PC-3 (cell line): Measurements from ENCODE around the gene SOX30. TPM values are rescaled to one million over a fixed set of nuclear protein-coding genes. Genes with fewer than 3 reads are reported as not detected.

Experiments
- ATAC-seq: fragments of 200-7000 bp; cut with Tn5 transposase; 2 replicates; pipeline ENCODE4 v1.9.1; 2020; ENCODE audit warnings: mild to moderate bottlenecking, moderate library complexity
- BruUV-seq: library from RNA; stranded (reverse); fragments of 400-500 nt; replicated peaks from 2 replicates; lab custom pipeline; 2021; lab: Mats Ljungman, UMichigan
- CTCF ChIA-PET: fragments of 300-600 bp; sonication (Branson Sonifier 250); formaldehyde crosslinking; loops from one replicate; lab custom pipeline; 2022; ENCODE audit warnings: antibody characterized with exemption; lab: Charles Lee
- POLR2A ChIA-PET: fragments of 300-600 bp; sonication (Branson Sonifier 250); formaldehyde crosslinking; loops from one replicate; lab custom pipeline; 2022; ENCODE audit warnings: antibody characterized with exemption; ENCODE audit not compliant: unreplicated experiment; lab: Charles Lee
- DNase-seq: peaks from one replicate; pipeline ENCODE4 v3.0.0-alpha.2; 2015
- H2AFZ ChIP-seq: fragments of 300-600 bp; sonication (generic); 2 replicates; pipeline ENCODE4 v1.6.0; 2016; ENCODE audit warnings: antibody characterized with exemption, low read length
- H3F3A ChIP-seq: fragments of 300-600 bp; sonication (generic); one replicate; pipeline ENCODE4 v1.6.0; 2017; ENCODE audit warnings: antibody characterized with exemption, low read length, control low read depth, mild to moderate bottlenecking; ENCODE audit not compliant: unreplicated experiment
- H3K27ac ChIP-seq: fragments of 300-600 bp; sonication (generic); 2 replicates; pipeline ENCODE4 v1.5.1; 2016; ENCODE audit warnings: mild to moderate bottlenecking, low read length
- H3K27me3 ChIP-seq: fragments of 300-600 bp; sonication (generic); 2 replicates; pipeline ENCODE4 v1.6.1; 2016; ENCODE audit warnings: low read length, mixed read lengths
- H3K36me3 ChIP-seq: fragments of 300-600 bp; sonication (generic); 2 replicates; pipeline ENCODE4 v1.6.1; 2016; ENCODE audit warnings: low read depth, mixed run types, low read length, mixed read lengths
- H3K4me1 ChIP-seq: fragments of 300-600 bp; sonication (generic); 2 replicates; pipeline ENCODE4 v1.5.1; 2016; ENCODE audit warnings: low read length; ENCODE audit not compliant: insufficient read depth
- H3K4me2 ChIP-seq: fragments of 300-600 bp; sonication (generic); 2 replicates; pipeline ENCODE4 v1.6.0; 2016; ENCODE audit warnings: low read length
- H3K4me3 ChIP-seq: fragments of 300-600 bp; sonication (generic); 2 replicates; pipeline ENCODE4 v1.5.1; 2016; ENCODE audit warnings: mild to moderate bottlenecking, low read length, mixed read lengths
- H3K79me2 ChIP-seq: fragments of 300-600 bp; sonication (generic); 2 replicates; pipeline ENCODE4 v1.6.1; 2017; ENCODE audit warnings: low read length, mixed read lengths
- H3K9ac ChIP-seq: fragments of 300-600 bp; sonication (generic); 2 replicates; pipeline ENCODE4 v1.6.0; 2016; ENCODE audit warnings: mild to moderate bottlenecking, low read length
- H3K9me2 ChIP-seq: fragments of 300-600 bp; sonication (generic); replicated peaks from 2 replicates; pipeline ENCODE4 v1.6.1; 2016; ENCODE audit warnings: mixed run types, low read length, mixed read lengths
- H3K9me3 ChIP-seq: fragments of 300-600 bp; sonication (generic); 2 replicates; pipeline ENCODE4 v1.6.1; 2016; ENCODE audit warnings: low read length, mixed read lengths
- H4K20me1 ChIP-seq: fragments of 300-600 bp; sonication (generic); 2 replicates; pipeline ENCODE4 v1.6.1; 2016; ENCODE audit warnings: low read length, mixed read lengths
- CTCF ChIP-seq: fragments of 300-600 bp; sonication (generic); conservative IDR thresholded peaks from 2 replicates; pipeline ENCODE4 v1.5.1; 2017; ENCODE audit warnings: antibody characterized with exemption, low read depth, mild to moderate bottlenecking, low read length
- EZH2 ChIP-seq: fragments of 300-600 bp; sonication (generic); IDR thresholded peaks from one replicate; pipeline ENCODE4 v1.6.1; 2017; ENCODE audit warnings: antibody characterized with exemption, mild to moderate bottlenecking, low read length; ENCODE audit not compliant: unreplicated experiment
- EZH2phosphoT487 ChIP-seq: fragments of 300-600 bp; sonication (generic); IDR thresholded peaks from 2 replicates; pipeline ENCODE4 v1.6.1; 2018; ENCODE audit warnings: mild to moderate bottlenecking, antibody characterized with exemption, low read length, borderline replicate concordance
- intact Hi-C: fragments of 100-400 bp; cut with micrococcal nuclease; formaldehyde crosslinking; loops from 2 replicates; pipeline ENCODE4 v1.9.0; 2023
- total RNA-seq: library from RNA; depleted of rRNA; stranded (reverse); fragments of >200 nt; gene quantifications from 2 replicates; pipeline ENCODE4 v1.2.3, GENCODE V29; 2014

The SOX30 gene
- total RNA-seq, 1 experiment from 2014 or later = 0.51 TPM

GRCh38 chr5:157620776-157621175 is 31.5 kb downstream of the SOX30 start:
- no TSS peak for BruUV-seq
- POLR2A ChIA-PET = no interaction called here

DNA sequence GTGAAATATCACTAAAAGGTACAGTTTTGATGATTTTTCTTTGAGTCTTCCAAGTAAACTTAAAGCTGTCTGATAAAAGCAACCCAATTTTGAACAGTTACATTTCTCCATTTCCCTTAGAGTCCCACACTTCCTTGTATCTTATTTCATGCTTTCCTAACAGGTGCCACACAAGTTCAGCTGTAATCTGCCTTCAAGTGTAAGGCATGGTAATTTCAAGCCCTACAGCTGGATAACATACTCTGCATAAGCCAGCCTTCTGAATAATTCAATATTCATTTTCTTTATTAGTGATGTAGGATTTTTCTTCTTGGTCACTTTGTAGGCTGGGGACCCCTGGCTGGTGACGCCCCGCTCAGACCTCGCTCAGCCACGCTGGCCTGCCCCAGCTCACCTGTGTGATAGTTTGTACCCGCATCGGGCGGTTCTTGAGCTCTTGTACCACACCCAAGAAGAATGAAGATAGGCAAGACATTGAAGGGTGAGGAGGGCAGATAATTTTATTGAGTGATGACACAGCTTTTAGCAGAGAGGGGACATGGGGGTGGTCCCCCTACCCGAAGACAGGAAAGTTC is 34.0 kb downstream of the SOX30 start:
- ChIA-PET CTCF (no interaction called here), POLR2A (no interaction called here)
- Histone ChIP-seq H3K9me3 (no peaks in the 10 kb centered on the region), H3K27ac (no peak overlapping the region), H3K36me3 (no peaks in the 10 kb centered on the region), H3F3A (no peaks in the 10 kb centered on the region), H2AFZ (no peak overlapping the region), H4K20me1 (no peaks in the 10 kb centered on the region), H3K4me2 (no peak overlapping the region), H3K79me2 (no peaks in the 10 kb centered on the region), H3K4me3 (no peak overlapping the region), H3K9me2 (no peaks in the 10 kb centered on the region), H3K27me3 (no peaks in the 10 kb centered on the region), H3K9ac (no peak overlapping the region), H3K4me1 (no peaks in the 10 kb centered on the region)
- no TSS peak for BruUV-seq
- TF ChIP-seq CTCF = no peak
- TF ChIP-seq EZH2 = no peak
- ATAC-seq = no peak
- DNase-seq = no peak
- intact Hi-C loops = no loop called here

More at GRCh38 chr5:157620776-157621175, 31.5 kb downstream of the SOX30 start:
- DNase-seq (no peak), ATAC-seq (no peak)
- Histone ChIP-seq H3K9me2 (no peaks in the 10 kb centered on the region), H3K9me3 (no peaks in the 10 kb centered on the region), H4K20me1 (no peaks in the 10 kb centered on the region), H3K9ac (no peak overlapping the region), H3K36me3 (no peaks in the 10 kb centered on the region), H2AFZ (no peak overlapping the region), H3K79me2 (no peaks in the 10 kb centered on the region), H3K4me1 (no peaks in the 10 kb centered on the region), H3K27ac (no peak overlapping the region), H3K27me3 (no peaks in the 10 kb centered on the region), H3K4me2 (no peak overlapping the region), H3F3A (no peaks in the 10 kb centered on the region), H3K4me3 (no peak overlapping the region)
- TF ChIP-seq EZH2 = no peak
- CTCF ChIA-PET = no interaction called here
- intact Hi-C loops = no loop called here

DNA sequence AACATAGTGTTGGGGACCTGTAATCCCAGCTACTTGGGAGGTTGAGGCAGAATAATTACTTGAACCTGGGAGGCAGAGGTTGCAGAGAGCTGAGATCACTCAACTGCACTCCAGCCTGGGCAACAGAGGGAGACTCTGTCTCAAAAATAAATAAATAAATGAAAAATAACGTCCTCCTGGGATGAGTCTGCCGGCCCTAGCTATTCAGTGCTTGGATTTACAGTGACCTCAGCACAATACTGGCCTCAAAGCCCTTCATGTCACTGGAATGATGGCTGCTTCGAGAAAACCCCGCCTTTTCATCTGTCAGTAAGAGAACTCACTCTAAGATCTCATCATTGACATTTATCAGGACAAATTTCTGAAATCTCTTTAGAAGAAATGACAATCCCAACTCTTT is 35.5 kb downstream of the SOX30 start:
- no peak overlapping the region for H3K4me2 ChIP-seq
- H2AFZ ChIP-seq = no peak overlapping the region
- no peaks in the 10 kb centered on the region for H3K9me3 ChIP-seq
- POLR2A ChIA-PET = no interaction called here
- no peaks in the 10 kb centered on the region for H3K36me3 ChIP-seq
- no peak overlapping the region for H3K9ac ChIP-seq
- H3K4me1 ChIP-seq = no peaks in the 10 kb centered on the region
- BruUV-seq = no TSS peak
- DNase-seq (no peak), ATAC-seq (no peak)
- no peak for TF ChIP-seq EZH2phosphoT487
- TF ChIP-seq CTCF = no peak
- no peak for TF ChIP-seq EZH2
- no peaks in the 10 kb centered on the region for H3K27me3 ChIP-seq
- CTCF ChIA-PET = interaction anchor here (0.6 kb wide), 1 partner anchor 474 kb away, joined by 7 read pairs; the partner anchor contains the start of gene MED7
- H3K9me2 ChIP-seq = no peaks in the 10 kb centered on the region
- intact Hi-C loops = no loop called here
- no peaks in the 10 kb centered on the region for H3F3A ChIP-seq
- H3K4me3 ChIP-seq = no peak overlapping the region
- H3K27ac ChIP-seq = no peak overlapping the region
- H4K20me1 ChIP-seq = no peaks in the 10 kb centered on the region
- H3K79me2 ChIP-seq = no peaks in the 10 kb centered on the region
